H1 (cell line): Measurements from ENCODE around the gene LYSET. TPM values are rescaled to one million over a fixed set of nuclear protein-coding genes. Genes with fewer than 3 reads are reported as not detected.

Source experiments
- ASH2L ChIP-seq: fragments of 200-600, 300-600 bp; sonication (generic); IDR thresholded peaks from one replicate; pipeline ENCODE4 v1.7.1; 2017; ENCODE audit warnings: low read length
- CEBPB ChIP-seq: IDR thresholded peaks from 2 replicates; pipeline ENCODE4 v1.6.1; 2012; ENCODE audit warnings: low read depth, low read length
- POLR2AphosphoS5 ChIP-seq: IDR thresholded peaks from 2 replicates; pipeline ENCODE4 v1.6.1; 2011; ENCODE audit warnings: low read depth, low read length
- POU5F1 ChIP-seq: IDR thresholded peaks from 2 replicates; pipeline ENCODE4 v1.6.1; 2011; ENCODE audit warnings: low read depth, mild to moderate bottlenecking, low read length, moderate library complexity
- polyA plus RNA-seq, 7 experiments: library from polyadenylated mRNA; depleted of rRNA in 3 of 7; stranded (reverse) in 5 of 7; unstranded in 2 of 7; fragments of >200 nt in 5 of 7; fragments of 200-250 nt in 2 of 7; gene quantifications; 1 replicate in 5 of 7; 2 replicates in 1 of 7; 4 replicates in 1 of 7; pipeline versions ENCODE4 v1.2.1 to v1.2.3, GENCODE V29; 2011 to 2013; ENCODE audit warnings: missing spikeins in 2 of 7, mixed read lengths in 2 of 7
- total RNA-seq: library from RNA; stranded (reverse); fragmentation: NEBNext Ultra II Directional; extraction: Animal tissue kit (Norgen Biotek cat#: 25700); gene quantifications from 2 replicates; pipeline ENCODE4 v1.2.1, GENCODE V29; 2021

The LYSET gene
- total and polyA plus RNA-seq, 2 of the 8 experiments (the other 6 are each of a cell fraction or from before 2014, with no cell fraction given) = 26.2 to 26.9 TPM

DNA sequence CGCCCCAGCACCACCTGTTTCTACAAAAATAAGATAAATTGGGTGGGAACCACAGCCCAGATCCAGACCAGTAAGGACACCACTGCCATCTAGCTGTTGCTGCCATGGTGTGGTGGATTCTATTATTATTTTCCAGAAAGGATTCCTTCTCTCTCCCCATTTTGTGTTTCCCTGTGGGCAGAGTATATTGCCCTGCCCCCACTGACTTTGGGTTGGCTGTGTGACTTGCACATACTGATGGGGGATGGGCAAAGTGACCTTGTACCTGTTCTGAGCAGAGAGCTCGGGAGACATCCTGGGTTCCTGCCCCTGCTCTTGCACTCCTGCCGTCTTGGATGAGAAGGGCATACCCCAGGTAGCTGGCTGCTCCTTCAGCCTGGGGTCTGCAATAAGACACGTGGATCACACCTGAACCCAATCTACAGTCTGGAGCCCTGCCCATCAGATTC, 24.7 kb upstream of the LYSET start (continued):
- TF ChIP-seq ASH2L (peak; percentile 58), POLR2AphosphoS5 (no peak), POU5F1 (no peak), CEBPB (no peak)
